Activated CD4-positive, alpha-beta T cell treated with anti-CD3 and anti-CD28 coated beads for 24 hours (primary cell): ENCODE results near the gene LRRFIP2.
"Not testable (repeated sequence)": the region's sequence is repeated elsewhere in the genome, so short reads cannot be mapped to it uniquely, and the experiment has no call there.

Source experiments
- DNase-seq, 2 donors: peaks; one replicate each; pipeline ENCODE4 v3.0.0-alpha.2; 2020; ENCODE audit warnings: low read depth in 2 of 2

Gene LRRFIP2

DNA sequence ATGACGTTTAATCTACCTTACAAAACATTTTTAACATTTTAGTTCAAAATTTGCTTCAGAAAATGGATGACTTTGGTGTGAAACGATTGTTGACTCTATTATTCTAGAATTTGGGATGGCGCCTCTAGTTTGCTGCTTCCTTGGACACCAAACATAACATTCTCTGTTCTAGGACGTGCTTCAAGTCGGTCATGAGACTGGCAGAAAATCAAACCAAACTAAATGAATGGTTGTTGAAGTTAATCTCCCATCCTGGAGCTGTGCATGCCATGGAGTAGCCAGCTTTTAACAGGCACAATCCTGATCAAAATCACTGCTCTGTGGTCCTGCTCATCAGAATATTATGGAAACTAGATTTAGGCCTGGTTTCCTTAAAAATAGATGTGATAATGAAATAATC, 9.6 kb upstream of the LRRFIP2 start:
- DNase-seq: no peak

DNA sequence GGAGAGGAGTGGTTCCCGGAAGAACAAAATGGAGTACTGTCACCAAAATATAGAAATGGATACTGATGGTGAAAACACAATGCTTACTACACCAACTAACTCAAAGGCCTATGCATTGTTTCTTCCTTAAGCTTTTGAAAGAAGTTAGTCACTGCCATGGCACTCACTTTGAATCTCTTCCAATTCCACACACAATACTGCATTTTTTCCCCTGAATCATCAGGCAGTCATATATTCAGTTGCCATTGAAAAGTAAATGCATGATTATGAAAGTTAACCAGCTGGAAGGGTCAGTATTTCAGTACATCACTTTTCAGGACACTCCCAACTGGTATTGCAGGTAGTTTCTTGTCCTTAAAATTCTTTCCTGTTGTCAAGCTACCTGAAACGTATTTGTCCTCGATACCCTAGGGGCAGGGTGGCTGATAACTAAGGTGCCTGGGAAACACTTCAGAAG, 9.0 kb upstream of the LRRFIP2 start:
- no peak for DNase-seq

DNA sequence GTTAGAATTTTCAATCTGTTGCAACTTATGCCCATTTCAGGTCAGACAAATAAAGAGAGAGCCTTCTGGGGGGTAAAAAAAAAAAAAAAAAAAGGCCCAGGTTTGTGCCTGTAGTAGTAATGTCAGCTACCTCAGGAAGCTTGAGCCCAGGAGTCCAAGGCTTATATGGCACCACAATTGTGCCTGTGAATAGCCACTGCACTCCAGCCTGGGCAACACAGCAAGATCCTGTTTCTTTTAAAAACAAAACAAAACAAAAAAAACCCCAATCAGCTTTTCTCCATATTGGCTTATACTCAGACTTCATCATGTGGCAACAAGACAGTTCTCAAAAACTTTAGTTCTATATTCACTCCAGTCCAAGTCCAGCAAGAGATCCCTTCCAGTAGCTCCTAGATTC, 8.4 kb upstream of the LRRFIP2 start:
- DNase-seq: no peak

DNA sequence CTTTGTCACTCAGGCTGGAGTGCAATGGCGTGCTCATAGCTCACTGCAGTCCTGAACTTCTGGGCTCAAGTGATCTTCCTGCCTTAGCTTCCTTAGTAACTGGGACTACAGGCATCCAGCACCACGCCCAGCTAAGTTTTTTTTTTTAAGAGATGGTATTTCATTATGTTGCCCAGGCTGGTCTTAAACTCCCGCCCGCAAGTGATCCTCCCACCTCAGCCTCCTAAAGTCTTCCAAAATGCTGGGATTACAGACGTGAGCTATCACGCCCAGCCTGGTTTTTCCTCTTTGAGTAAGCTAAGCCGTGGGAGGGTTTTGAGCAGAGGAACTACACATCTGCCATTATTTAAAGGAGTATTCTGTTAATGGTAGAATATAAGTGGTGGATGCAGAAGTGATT, 7.4 kb upstream of the LRRFIP2 start:
- DNase-seq: no peak

DNA sequence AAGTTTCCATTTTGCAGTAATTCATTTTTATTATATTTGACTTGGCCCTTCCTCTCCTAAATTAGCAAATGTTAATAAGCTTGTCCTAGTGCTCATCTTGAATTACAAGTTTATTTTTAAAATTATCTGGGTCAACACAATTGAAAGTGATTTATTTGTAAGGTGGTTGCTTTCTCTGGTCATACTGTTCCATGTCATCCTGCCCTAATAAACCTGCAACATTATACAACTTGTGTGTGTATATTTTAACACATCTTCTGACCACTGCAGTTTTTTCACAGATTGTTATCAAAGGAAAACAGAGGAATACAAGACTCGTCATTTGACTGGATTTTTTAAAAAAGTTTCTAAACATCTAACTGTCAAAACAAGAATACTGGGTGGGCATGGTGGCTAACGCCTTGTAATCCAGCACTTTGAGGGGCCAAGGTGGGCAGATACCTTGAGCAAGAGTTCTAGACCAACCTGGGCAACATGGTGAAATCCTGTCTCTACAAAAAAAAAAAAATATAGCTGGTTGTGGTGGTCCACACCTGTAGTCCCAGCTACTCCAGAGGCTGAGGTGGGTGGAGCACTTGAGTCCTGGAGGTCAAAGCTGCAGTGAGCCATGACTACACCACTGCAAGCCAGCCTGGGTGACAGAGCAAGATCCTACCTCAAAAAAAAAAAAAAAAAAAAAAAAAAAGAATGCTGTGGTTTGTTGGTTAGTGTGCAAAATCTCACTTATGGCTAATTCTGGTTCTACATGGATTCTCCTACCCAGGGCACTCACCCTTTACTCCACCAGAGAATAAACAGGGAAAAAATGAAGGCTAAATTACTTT, 5.0 kb upstream of the LRRFIP2 start:
- DNase-seq: no peak

DNA sequence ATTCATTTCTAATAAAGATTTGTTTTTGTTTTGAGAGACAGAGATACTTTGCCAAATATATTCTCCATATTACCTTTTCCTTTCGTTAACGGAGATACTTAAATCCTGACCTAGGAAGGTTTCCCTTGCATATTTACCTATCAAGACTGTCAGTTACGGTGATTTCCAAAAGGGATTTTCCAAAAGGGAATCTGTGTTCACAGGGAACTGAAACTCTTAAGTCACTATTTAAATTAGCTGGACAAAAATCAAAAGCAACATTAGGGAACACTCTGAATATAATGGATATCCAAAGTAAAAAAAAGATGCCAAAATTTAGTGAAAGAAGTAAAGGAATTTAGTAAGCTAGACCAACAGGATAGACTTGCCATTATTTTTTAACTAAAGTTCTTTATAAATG, 576 bp downstream of the LRRFIP2 start:
- DNase-seq: no peak

DNA sequence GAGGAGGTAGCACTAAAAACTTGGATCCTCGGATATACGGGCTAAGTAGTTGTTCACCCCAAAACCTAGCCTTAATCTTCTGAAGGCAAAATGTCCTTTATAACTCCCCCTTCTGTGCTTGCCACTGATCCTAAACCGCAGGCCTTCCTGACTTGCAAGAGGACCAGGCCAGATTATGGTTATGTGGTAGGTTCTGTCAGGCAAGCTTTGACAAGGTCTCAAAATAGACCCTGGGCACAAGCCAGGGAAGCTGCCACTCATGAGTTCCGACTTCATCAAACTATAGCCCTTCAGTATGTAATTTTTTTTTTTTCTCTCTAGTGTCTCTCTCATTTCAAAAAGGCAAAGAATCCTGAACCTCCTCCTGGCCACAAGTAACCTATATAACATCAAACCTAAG, 3.2 kb downstream of the LRRFIP2 start:
- no peak for DNase-seq

DNA sequence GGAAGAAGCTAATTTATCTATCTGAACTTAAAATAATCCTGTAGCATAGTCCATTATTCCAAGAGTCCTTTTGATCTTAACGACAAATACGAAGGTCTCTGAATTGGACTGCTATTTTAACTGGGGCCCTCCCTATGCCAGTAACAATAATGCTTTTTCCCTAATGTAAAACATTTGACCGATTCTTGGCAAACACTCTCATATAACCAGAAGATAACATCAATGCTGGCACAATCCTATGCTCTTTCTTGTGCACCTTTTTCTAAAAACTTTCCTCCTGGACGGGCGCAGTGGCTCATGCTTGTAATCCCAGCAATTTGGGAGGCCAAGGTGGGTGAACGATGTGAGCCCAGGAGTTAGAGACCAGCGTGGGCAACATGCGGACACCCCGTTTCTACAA, 3.9 kb downstream of the LRRFIP2 start:
- DNase-seq: no peak

DNA sequence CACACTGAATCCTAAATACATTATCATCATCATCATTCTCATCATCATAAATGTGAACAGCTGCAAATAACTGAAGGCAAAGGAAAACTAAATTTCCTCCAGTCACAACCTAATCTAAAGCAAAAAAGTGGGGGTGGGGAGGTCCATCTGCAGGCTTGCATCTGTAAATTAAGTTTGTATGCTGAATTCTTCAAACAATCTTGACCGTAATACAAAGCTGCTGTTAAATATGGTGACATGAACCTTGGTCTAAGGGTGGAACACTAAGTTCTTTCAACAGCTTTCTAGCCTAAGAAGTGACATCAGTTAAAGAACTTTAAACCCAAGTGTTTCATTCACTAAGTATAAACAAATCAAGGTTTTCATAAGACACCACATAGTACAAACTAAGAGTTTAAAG, 4.3 kb downstream of the LRRFIP2 start:
- no peak for DNase-seq

DNA sequence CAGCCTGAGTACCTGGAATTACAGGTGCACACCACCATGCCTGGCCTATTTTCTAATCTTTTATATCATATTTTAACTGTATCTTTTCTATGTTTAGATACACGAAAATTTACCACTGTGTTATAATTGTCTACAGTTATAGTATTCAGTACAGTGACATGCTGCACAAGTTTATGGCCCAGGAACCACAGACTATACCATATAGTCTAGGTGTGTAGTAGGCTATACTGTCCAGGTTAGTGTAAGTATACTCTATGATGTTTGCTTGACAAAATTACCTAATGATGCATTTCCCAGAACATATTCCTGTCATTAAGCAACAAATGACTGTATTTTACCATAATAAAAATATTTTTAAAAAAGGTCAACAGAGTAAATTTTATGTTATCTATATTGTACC, 5.5 kb downstream of the LRRFIP2 start:
- DNase-seq: no peak

DNA sequence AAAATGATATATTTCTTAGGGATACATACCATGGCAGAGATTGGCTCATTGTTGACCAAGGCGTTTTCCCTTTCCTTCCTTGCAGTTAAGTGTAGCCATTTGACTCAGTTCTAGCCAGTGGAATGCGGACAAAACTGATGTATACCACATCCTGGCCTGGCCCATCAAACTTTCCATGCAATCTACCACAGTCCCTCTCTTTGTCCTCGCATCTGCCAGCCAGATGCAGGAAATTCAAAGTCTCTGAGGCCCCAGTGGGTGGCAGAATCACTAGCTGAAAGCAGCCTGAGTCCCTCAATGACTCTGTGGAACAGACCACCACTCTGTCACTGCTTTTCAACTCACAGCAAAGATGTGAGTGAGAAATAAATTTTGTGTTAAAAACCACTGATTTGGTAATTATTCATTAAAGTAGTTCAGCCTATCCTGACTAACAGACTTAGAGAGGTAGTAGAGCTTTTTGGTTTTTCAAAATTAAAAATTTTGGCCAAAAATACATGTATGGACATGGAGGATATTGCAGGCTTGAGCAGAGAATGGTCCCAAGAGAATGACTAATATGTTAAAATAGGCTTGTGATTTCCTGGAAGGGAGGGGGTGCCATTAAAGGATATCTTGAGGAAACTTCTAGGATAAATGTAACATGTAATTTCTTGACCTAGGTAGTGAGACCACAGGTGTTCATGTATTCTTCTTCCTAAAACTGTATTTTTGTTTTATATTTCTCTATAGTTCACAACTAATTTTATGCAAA, 10.9 kb downstream of the LRRFIP2 start:
- no peak for DNase-seq

DNA sequence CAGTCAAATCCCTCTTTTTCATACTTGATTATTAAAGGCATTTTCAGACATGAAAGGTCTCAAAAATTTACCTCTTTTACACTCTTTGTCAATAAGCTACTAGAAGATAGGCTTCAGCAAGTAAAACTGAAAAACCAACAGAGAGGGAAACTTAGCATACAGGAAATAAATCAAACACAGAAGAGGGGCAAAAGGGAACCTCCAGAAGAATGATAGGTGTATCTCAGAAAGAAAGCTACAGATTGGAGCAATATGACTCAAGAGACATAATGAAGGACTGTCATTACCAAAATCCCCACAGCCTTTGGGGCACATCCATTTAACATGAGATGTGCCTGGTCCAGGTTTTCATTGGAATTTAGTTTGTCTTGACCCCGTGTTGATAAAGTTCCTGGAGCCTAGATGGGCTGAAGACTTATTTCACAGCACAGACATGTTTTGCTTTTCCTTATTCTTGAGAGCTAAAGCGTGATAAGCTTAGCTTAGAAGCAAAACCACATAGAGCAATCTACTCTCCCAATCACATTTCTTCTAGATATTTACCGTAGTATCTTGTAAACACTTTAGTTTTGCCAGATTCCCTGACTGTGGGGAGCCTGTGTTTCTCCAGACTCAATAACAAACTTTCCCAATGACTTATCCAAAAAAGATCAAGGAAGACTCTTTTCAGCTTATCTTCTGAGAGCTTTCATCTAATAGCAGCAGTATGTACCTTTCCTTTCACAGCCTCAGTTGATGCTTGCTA, 11.7 kb downstream of the LRRFIP2 start:
- no peak for DNase-seq

DNA sequence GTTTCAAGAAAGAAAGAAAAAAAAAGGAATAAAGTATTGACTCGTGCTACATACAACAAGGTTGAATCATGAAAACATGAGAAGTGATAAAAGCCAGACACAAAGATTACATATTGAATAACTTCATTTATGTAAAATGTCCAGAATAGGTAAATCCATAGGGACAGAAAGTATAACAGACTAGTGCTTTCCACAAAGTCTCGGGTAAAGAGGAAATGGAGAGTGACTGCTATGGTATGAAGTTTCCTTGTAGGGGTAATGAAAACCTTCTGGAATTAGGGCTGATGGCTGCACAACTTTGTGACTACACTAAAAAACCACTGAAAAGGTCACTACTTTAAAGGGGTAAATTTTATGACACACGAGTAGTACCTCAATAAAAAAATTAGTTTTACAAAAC, 13.0 kb downstream of the LRRFIP2 start:
- DNase-seq: no peak

DNA sequence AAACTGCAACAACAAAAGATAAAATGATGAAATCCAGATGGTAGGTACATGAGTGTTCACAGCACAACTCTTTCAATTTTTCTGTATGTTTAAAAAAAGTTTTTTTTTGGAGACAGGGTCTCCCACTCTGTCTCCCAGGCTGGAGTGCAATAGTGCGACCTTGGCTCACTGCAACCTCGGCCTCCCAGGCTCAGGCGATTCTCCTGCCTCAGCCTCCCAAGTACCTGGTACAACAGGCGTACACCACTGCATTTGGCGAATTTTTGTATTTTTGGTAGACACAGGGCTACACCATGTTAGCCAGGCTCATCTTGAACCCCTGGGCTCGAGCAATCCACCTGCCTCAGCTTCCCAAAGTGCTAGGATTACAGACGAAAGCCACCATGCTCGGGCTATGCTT, 18.6 kb downstream of the LRRFIP2 start:
- DNase-seq: no peak

DNA sequence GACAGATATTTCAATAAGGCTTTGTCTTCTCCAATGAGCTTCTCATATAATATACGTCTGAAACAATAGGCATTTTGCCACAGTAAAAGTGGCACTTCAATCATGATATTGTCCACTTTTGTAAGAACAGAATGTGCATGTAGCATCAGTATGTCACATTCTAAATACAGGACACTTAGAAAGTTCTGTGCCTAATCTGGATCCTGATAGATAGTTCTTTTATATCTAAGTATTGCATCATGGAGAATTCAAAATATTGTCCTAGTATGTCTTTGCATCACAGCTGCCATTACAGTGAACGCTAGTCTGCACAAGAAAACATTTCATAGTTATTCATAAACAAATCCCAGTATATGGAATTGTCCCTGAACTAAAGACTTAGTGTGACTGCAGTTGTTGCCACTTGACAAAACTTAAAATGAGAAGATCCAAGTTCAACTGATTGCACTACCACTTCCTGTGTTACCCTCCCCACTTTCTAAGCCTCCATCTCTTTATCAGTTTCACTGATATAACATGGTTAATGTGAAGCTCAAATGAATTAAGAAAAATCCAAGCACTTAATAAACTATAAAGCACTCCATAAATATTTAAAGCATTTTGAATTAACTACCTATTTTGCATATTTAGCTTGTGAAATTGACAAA, 19.6 kb downstream of the LRRFIP2 start:
- no peak for DNase-seq

DNA sequence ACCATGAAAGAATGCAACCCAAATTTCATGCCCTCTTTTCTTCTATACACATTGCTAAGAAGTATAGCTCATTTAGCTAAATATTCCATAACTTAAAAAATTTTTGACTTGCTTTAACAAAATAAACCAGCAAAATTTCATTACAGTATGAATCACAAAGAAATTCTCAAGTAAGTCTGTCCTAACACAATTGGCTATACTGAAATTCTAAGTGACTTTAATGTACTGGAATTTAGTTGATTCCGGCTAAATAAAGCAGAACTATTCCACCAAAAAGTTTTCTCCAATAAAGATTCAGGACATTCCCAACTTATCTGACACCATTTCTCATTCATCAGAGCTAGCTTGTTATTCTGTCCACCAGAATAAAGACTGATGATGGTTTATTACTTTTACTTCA, 23.8 kb downstream of the LRRFIP2 start:
- no peak for DNase-seq

DNA sequence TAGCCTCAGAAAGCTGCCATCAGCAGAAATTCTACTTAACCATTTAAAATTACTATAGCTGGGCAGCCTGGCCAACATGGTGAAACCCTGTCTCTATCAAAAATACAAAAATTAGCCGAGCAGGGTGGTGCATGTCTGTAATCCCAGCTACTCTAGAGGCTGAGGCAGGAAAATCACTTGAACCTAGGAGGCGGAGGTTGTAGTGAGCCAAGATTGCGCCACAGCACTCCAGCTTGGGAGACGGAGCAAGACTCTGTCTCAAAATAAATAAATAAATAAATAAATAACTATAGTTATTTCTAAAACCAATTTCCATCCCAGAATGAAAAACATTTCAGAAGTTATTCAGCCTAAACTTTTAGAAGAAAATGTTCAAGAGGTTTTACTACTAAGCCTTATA, 25.1 kb downstream of the LRRFIP2 start:
- no peak for DNase-seq

DNA sequence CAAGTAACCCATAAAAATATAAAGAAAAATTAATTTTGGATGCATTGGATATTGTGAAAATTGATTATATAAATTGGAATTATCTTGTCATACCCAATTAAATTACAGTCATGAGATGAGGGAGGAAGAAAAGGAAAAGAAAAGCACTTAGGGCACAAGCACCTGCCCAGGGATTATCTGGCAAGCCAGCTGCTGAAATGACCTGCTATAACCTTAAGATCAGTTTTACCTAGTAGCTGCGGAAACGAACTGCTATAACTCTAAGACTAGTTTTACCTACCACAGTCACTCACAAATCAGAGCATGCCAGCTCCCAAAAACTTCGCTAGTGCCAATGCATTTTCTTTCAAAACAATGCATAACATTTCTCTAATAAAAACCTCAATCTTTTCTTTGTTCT, 26.2 kb downstream of the LRRFIP2 start:
- DNase-seq: no peak

DNA sequence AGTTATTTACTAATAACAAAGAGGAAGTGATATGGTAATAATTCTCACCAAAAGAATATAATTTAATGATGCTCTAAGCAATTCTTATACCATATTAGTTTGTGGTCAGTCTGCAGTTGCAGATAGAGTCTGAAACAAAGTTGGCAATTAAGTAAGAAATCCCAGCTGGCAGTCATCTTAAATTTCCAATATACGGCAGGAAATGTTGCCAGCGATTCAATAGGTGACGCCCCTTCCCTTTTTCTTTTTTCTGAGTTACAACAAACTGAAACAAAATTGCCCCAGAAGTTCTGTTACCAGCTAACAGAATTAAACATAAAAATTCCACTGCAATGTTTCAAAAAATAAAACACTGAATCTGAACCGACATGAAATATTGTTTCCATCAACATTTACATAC, 26.7 kb downstream of the LRRFIP2 start:
- DNase-seq: no peak

DNA sequence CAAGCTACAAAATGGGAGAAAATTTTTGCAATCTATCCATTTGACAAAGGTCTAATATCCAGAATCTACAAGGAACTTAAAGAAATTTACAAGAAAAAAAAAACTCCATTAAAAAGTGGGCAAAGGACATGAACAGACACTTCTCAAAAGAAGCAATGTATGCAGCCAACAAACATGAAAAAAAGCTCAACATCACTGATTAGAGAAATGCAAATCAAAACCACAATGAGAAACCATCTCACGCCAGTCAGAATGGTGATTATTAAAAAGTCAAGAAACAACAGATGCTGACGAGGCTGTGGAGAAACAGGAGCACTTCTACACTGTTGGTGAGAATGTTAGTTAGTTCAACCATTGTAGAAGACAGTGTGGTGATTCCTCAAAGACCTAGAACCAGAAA, 27.5 kb downstream of the LRRFIP2 start:
- not testable (repeated sequence) for DNase-seq

DNA sequence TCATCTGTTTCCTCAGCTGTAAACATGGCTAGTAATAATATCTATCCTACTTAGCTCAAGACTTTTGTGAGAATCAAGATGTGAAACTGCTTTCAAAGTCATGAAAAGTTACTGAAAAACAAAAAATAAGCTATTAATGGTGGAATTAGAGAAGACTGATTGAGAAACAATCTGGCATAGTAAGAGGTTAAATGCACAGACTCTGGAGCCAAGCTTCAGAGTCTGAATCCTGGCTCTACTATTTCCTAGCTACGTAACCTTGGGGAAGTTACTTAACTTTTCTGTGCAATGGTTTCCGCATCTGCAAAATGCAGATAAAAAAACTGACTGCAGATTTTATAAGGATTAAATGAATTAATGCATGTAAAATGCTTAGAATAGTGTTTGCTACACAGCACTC, 28.8 kb downstream of the LRRFIP2 start:
- no peak for DNase-seq

DNA sequence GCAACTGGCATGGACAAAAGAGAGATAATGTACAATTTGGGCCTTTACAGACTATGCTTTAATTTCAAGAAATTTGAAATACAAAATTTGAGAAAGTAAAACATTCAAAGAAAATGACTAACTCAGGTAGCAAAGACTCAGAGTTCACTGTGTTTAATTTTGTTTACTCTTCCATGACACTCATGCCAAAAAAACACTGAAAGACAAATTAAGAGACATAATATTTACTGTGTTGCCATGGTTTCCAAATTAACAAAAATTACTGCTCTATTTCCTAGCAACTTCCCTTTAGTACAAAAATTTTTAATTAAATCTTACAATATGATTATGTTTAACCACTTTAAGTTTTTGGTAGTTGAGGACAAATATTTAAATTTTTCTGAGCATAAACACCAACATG, 29.6 kb downstream of the LRRFIP2 start:
- DNase-seq: no peak
